GM19467 (cell line): ENCODE data around the gene ARNT2.

ENCODE experiments used
- ATAC-seq: cut with Tn5 transposase; IDR thresholded peaks from one replicate; pipeline ENCODE4 v1.9.1; 2021; ENCODE audit warnings: mild to moderate bottlenecking, moderate library complexity; ENCODE audit not compliant: unreplicated experiment

Gene ARNT2

GRCh38 chr15:80568298-80568697, 164.1 kb downstream of the ARNT2 start:
- ATAC-seq: no peak

- ATAC-seq: no peak
Observed at GRCh38 chr15:80568876-80569605, 164.9 kb downstream of the ARNT2 start.

GRCh38 chr15:80569656-80570055, 165.5 kb downstream of the ARNT2 start:
- ATAC-seq: no peak

- ATAC-seq: no peak
Observed at GRCh38 chr15:80570553-80570952, 166.4 kb downstream of the ARNT2 start.

GRCh38 chr15:80572337-80572736, 168.2 kb downstream of the ARNT2 start:
- no peak for ATAC-seq

- no peak for ATAC-seq
Observed at GRCh38 chr15:80573606-80574005, 169.4 kb downstream of the ARNT2 start.

GRCh38 chr15:80574590-80574989, 170.4 kb downstream of the ARNT2 start:
- ATAC-seq: no peak

GRCh38 chr15:80576519-80577090, 172.4 kb downstream of the ARNT2 start:
- ATAC-seq: no peak

- ATAC-seq: no peak
Observed at GRCh38 chr15:80577552-80578205, 173.5 kb downstream of the ARNT2 start.

GRCh38 chr15:80578206-80578595, 174.0 kb downstream of the ARNT2 start:
- ATAC-seq: no peak

GRCh38 chr15:80578871-80579270, 174.7 kb downstream of the ARNT2 start:
- no peak for ATAC-seq

GRCh38 chr15:80579611-80580010, 175.4 kb downstream of the ARNT2 start:
- no peak for ATAC-seq

- no peak for ATAC-seq
Observed at GRCh38 chr15:80580106-80580505, 175.9 kb downstream of the ARNT2 start.

- no peak for ATAC-seq
Observed at GRCh38 chr15:80580536-80581260, 176.5 kb downstream of the ARNT2 start.

GRCh38 chr15:80581976-80582375, 177.8 kb downstream of the ARNT2 start:
- no peak for ATAC-seq

GRCh38 chr15:80582816-80583423, 178.7 kb downstream of the ARNT2 start:
- no peak for ATAC-seq

- no peak for ATAC-seq
Observed at GRCh38 chr15:80584561-80584964, 180.4 kb downstream of the ARNT2 start.

- no peak for ATAC-seq
Observed at GRCh38 chr15:80584973-80585525, 180.9 kb downstream of the ARNT2 start.

- ATAC-seq: no peak
Observed at GRCh38 chr15:80585544-80586018, 181.4 kb downstream of the ARNT2 start.

- ATAC-seq: no peak
Observed at GRCh38 chr15:80586161-80586560, 182.0 kb downstream of the ARNT2 start.

GRCh38 chr15:80587007-80587406, 182.8 kb downstream of the ARNT2 start:
- no peak for ATAC-seq
